Astrocyte (in vitro differentiated cells and primary cell): ENCODE results near the gene SLC38A1.

Experiments
- CTCF ChIP-seq: IDR thresholded peaks from 2 replicates; pipeline ENCODE4 v1.5.1; 2011; ENCODE audit warnings: low read depth, mild to moderate bottlenecking, inconsistent platforms, low read length, moderate library complexity; ENCODE audit not compliant: insufficient read depth
- EZH2 ChIP-seq: IDR thresholded peaks from 2 replicates; pipeline ENCODE4 v1.6.1; 2012; ENCODE audit warnings: mild to moderate bottlenecking, low read length, inconsistent platforms; ENCODE audit not compliant: insufficient read depth

DNA sequence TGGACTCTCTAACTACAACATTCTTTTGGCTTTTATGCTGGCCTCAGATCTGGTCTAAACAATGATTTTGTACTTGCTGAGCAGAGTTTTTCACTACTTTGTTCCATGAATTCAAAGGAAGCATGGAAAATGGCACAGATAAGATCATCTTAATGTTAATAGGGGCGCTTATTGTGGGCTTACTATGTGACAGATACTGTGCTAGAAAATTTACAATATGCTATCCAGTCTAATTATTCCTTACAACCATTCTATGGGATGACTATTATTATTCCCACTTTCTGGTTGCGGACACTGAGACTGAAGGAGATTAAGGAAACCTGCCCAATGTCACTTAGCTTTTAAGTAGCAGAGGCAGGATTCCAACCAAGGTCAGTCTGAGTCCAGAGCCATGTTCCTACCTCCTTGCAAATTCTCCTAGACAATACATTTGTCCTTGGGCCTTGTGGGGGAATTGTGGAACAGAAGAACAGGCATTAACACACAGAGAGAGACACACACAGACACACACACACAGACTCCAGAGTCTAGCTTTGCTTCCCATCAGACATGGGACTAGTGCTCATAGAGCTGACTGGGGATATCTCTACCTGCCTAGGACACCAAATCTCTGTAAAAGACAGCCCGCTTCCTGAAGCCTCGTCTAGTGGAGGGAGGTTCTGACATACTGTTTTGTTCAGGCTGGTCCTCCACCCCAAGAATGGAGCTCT, 107.7 kb downstream of the SLC38A1 start:
- TF ChIP-seq EZH2 (no peak), CTCF (no peak)
